Stimulated activated memory B cell treated with anti-CD40 and anti-IgM and Interleukin-4, amounts not matched to agents 10 μg/mL and 1 μg/mL and 100 μg/mL, for 72 hours (primary cell): Measurements from ENCODE around the gene ZNF280A.
"Not testable (repeated sequence)": the region's sequence is repeated elsewhere in the genome, so short reads cannot be mapped to it uniquely, and the experiment has no call there.

Experiments
- ATAC-seq: fragments of 150-1000 bp; cut with Tn5 transposase; 2 replicates; pipeline ENCODE4 v1.10.0; 2021
- H3K27ac Mint-ChIP-seq: one replicate; pipeline ENCODE4 v1.8.0; 2022; ENCODE audit warnings: mild to moderate bottlenecking, mixed read lengths
- H3K27me3 Mint-ChIP-seq: one replicate; pipeline ENCODE4 v1.8.0; 2022; ENCODE audit warnings: mixed read lengths
- H3K36me3 Mint-ChIP-seq: one replicate; pipeline ENCODE4 v1.8.0; 2022; ENCODE audit warnings: mixed read lengths
- H3K4me1 Mint-ChIP-seq: one replicate; pipeline ENCODE4 v1.8.0; 2022; ENCODE audit warnings: mixed read lengths
- H3K4me3 Mint-ChIP-seq: one replicate; pipeline ENCODE4 v1.8.0; 2022; ENCODE audit warnings: mild to moderate bottlenecking, moderate library complexity, mixed read lengths
- H3K9me3 Mint-ChIP-seq: one replicate; pipeline ENCODE4 v1.8.0; 2022; ENCODE audit warnings: mixed read lengths

ZNF280A gene

GRCh38 chr22:22550789-22551434, 30.8 kb upstream of the ZNF280A start:
- Mint-ChIP-seq H3K9me3 (no peaks in the 10 kb centered on the region), H3K27ac (no peak overlapping the region), H3K27me3 (no peaks in the 10 kb centered on the region), H3K4me1 (peaks cover 19% of the 10 kb centered on the region), H3K36me3 (no peaks in the 10 kb centered on the region), H3K4me3 (no peak overlapping the region)
- no peak for ATAC-seq

- no peaks in the 10 kb centered on the region for H3K27me3 Mint-ChIP-seq
- H3K4me3 Mint-ChIP-seq, result no peak overlapping the region
- ATAC-seq, result no peak
- peaks cover 10% of the 10 kb centered on the region for H3K4me1 Mint-ChIP-seq
- no peaks in the 10 kb centered on the region for H3K36me3 Mint-ChIP-seq
- H3K9me3 Mint-ChIP-seq, result no peaks in the 10 kb centered on the region
- no peak overlapping the region for H3K27ac Mint-ChIP-seq
Measured at GRCh38 chr22:22548910-22549309, 28.8 kb upstream of the ZNF280A start.

GRCh38 chr22:22548317-22548716, 28.2 kb upstream of the ZNF280A start:
- no peak for ATAC-seq
- H3K36me3 Mint-ChIP-seq, result no peaks in the 10 kb centered on the region
- H3K27ac Mint-ChIP-seq, result no peak overlapping the region
- H3K9me3 Mint-ChIP-seq, result no peaks in the 10 kb centered on the region
- H3K4me1 Mint-ChIP-seq, result peaks cover 8% of the 10 kb centered on the region
- H3K4me3 Mint-ChIP-seq, result no peak overlapping the region
- H3K27me3 Mint-ChIP-seq, result peaks cover 2% of the 10 kb centered on the region

GRCh38 chr22:22547692-22548300, 27.7 kb upstream of the ZNF280A start:
- H3K27me3 Mint-ChIP-seq, result peaks cover 7% of the 10 kb centered on the region
- ATAC-seq, result no peak
- peaks cover 3% of the 10 kb centered on the region for H3K4me1 Mint-ChIP-seq
- H3K36me3 Mint-ChIP-seq, result no peaks in the 10 kb centered on the region
- no peak overlapping the region for H3K27ac Mint-ChIP-seq
- H3K9me3 Mint-ChIP-seq, result no peaks in the 10 kb centered on the region
- no peak overlapping the region for H3K4me3 Mint-ChIP-seq

- no peak overlapping the region for H3K4me3 Mint-ChIP-seq
- H3K27ac Mint-ChIP-seq, result no peak overlapping the region
- peaks cover 13% of the 10 kb centered on the region for H3K27me3 Mint-ChIP-seq
- no peaks in the 10 kb centered on the region for H3K4me1 Mint-ChIP-seq
- ATAC-seq, result no peak
- H3K36me3 Mint-ChIP-seq, result no peaks in the 10 kb centered on the region
- no peaks in the 10 kb centered on the region for H3K9me3 Mint-ChIP-seq
Measured at GRCh38 chr22:22547226-22547625, 27.2 kb upstream of the ZNF280A start.

GRCh38 chr22:22546490-22546889, 26.4 kb upstream of the ZNF280A start:
- Mint-ChIP-seq H3K27ac (no peak overlapping the region), H3K36me3 (no peaks in the 10 kb centered on the region), H3K27me3 (peaks cover 14% of the 10 kb centered on the region), H3K9me3 (no peaks in the 10 kb centered on the region), H3K4me3 (no peak overlapping the region), H3K4me1 (no peaks in the 10 kb centered on the region)
- ATAC-seq, result no peak

- Mint-ChIP-seq H3K27ac (no peak overlapping the region), H3K27me3 (peaks cover 14% of the 10 kb centered on the region), H3K9me3 (no peaks in the 10 kb centered on the region), H3K4me3 (no peak overlapping the region), H3K36me3 (no peaks in the 10 kb centered on the region), H3K4me1 (no peaks in the 10 kb centered on the region)
- ATAC-seq, result no peak
Measured at GRCh38 chr22:22545084-22545483, 25.0 kb upstream of the ZNF280A start.

- ATAC-seq, result no peak
- no peak overlapping the region for H3K4me3 Mint-ChIP-seq
- H3K4me1 Mint-ChIP-seq, result no peaks in the 10 kb centered on the region
- H3K36me3 Mint-ChIP-seq, result no peaks in the 10 kb centered on the region
- H3K9me3 Mint-ChIP-seq, result no peaks in the 10 kb centered on the region
- H3K27ac Mint-ChIP-seq, result no peak overlapping the region
- H3K27me3 Mint-ChIP-seq, result peaks cover 13% of the 10 kb centered on the region
Measured at GRCh38 chr22:22538226-22538989, 18.3 kb upstream of the ZNF280A start.

GRCh38 chr22:22536916-22537315, 16.8 kb upstream of the ZNF280A start:
- no peaks in the 10 kb centered on the region for H3K36me3 Mint-ChIP-seq
- no peak overlapping the region for H3K4me3 Mint-ChIP-seq
- no peaks in the 10 kb centered on the region for H3K4me1 Mint-ChIP-seq
- ATAC-seq, result no peak
- H3K9me3 Mint-ChIP-seq, result no peaks in the 10 kb centered on the region
- H3K27me3 Mint-ChIP-seq, result no peaks in the 10 kb centered on the region
- H3K27ac Mint-ChIP-seq, result no peak overlapping the region

GRCh38 chr22:22536515-22536914, 16.4 kb upstream of the ZNF280A start:
- ATAC-seq, result no peak
- no peaks in the 10 kb centered on the region for H3K4me1 Mint-ChIP-seq
- no peaks in the 10 kb centered on the region for H3K9me3 Mint-ChIP-seq
- no peaks in the 10 kb centered on the region for H3K27me3 Mint-ChIP-seq
- H3K36me3 Mint-ChIP-seq, result no peaks in the 10 kb centered on the region
- no peak overlapping the region for H3K4me3 Mint-ChIP-seq
- H3K27ac Mint-ChIP-seq, result no peak overlapping the region

- Mint-ChIP-seq H3K36me3 (no peaks in the 10 kb centered on the region), H3K27ac (no peak overlapping the region), H3K27me3 (no peaks in the 10 kb centered on the region), H3K9me3 (no peaks in the 10 kb centered on the region), H3K4me1 (no peaks in the 10 kb centered on the region), H3K4me3 (no peak overlapping the region)
- no peak for ATAC-seq
Measured at GRCh38 chr22:22535662-22536061, 15.6 kb upstream of the ZNF280A start.

GRCh38 chr22:22534604-22535415, 14.7 kb upstream of the ZNF280A start:
- no peak for ATAC-seq

GRCh38 chr22:22533863-22534262, 13.8 kb upstream of the ZNF280A start:
- no peaks in the 10 kb centered on the region for H3K9me3 Mint-ChIP-seq

More at GRCh38 chr22:22534604-22535415, 14.7 kb upstream of the ZNF280A start:
- Mint-ChIP-seq H3K9me3 (no peaks in the 10 kb centered on the region), H3K27ac (no peak overlapping the region), H3K36me3 (no peaks in the 10 kb centered on the region), H3K27me3 (no peaks in the 10 kb centered on the region), H3K4me3 (no peak overlapping the region), H3K4me1 (no peaks in the 10 kb centered on the region)

GRCh38 chr22:22533417-22533816, 13.3 kb upstream of the ZNF280A start:
- Mint-ChIP-seq H3K27ac (no peak overlapping the region), H3K36me3 (no peaks in the 10 kb centered on the region), H3K4me1 (no peaks in the 10 kb centered on the region), H3K27me3 (no peaks in the 10 kb centered on the region), H3K4me3 (no peak overlapping the region), H3K9me3 (no peaks in the 10 kb centered on the region)
- ATAC-seq, result no peak

More at GRCh38 chr22:22533863-22534262, 13.8 kb upstream of the ZNF280A start:
- Mint-ChIP-seq H3K4me3 (no peak overlapping the region), H3K27me3 (no peaks in the 10 kb centered on the region), H3K4me1 (no peaks in the 10 kb centered on the region), H3K36me3 (no peaks in the 10 kb centered on the region), H3K27ac (no peak overlapping the region)
- no peak for ATAC-seq

GRCh38 chr22:22532547-22533071, 12.5 kb upstream of the ZNF280A start:
- not testable (repeated sequence) for H3K4me1 Mint-ChIP-seq, H3K27ac Mint-ChIP-seq, ATAC-seq, H3K27me3 Mint-ChIP-seq, H3K36me3 Mint-ChIP-seq, H3K9me3 Mint-ChIP-seq, H3K4me3 Mint-ChIP-seq
